IMR-90 (cell line): ENCODE results near the gene ZNF705A.
"Not testable (repeated sequence)": the region's sequence is repeated elsewhere in the genome, so short reads cannot be mapped to it uniquely, and the experiment has no call there.

Experiments
- BHLHE40 ChIP-seq: fragments of 150-350 bp; IDR thresholded peaks from 2 replicates; pipeline ENCODE4 v1.6.1; 2016; ENCODE audit warnings: mild to moderate bottlenecking, low read depth, low read length
- CEBPB ChIP-seq: IDR thresholded peaks from 2 replicates; pipeline ENCODE4 v1.6.1; 2012; ENCODE audit warnings: low read depth, low read length, improper control_type of control experiment
- FOS ChIP-seq: fragments of 150-350 bp; IDR thresholded peaks from 2 replicates; pipeline ENCODE4 v1.6.1; 2016; ENCODE audit warnings: low read depth, low read length
- POLR2A ChIP-seq: IDR thresholded peaks from 2 replicates; pipeline ENCODE4 v1.6.1; 2012; ENCODE audit warnings: mild to moderate bottlenecking, low read depth, low read length
- RAD21 ChIP-seq: IDR thresholded peaks from 2 replicates; pipeline ENCODE4 v1.6.1; 2012; ENCODE audit warnings: low read length, improper control_type of control experiment
- RCOR1 ChIP-seq: IDR thresholded peaks from 2 replicates; pipeline ENCODE4 v1.6.1; 2012; ENCODE audit warnings: mild to moderate bottlenecking, low read length, improper control_type of control experiment; ENCODE audit not compliant: insufficient replicate concordance
- RFX5 ChIP-seq: IDR thresholded peaks from 2 replicates; pipeline ENCODE4 v1.8.0; 2012; ENCODE audit warnings: low read depth, mild to moderate bottlenecking, low read length, moderate library complexity
- TF ChIP-seq, protein P1 (sequence below): fragments of 150-350 bp; IDR thresholded peaks from 2 replicates; pipeline ENCODE4 v1.6.1; 2017; ENCODE audit warnings: mild to moderate bottlenecking, antibody characterized with exemption, low read length, low read depth
- TF ChIP-seq, protein P2 (sequence below): conservative IDR thresholded peaks from 2 replicates; pipeline ENCODE4 v1.5.1; 2012; ENCODE audit warnings: mild to moderate bottlenecking, low read depth, low read length, improper control_type of control experiment

DNA sequence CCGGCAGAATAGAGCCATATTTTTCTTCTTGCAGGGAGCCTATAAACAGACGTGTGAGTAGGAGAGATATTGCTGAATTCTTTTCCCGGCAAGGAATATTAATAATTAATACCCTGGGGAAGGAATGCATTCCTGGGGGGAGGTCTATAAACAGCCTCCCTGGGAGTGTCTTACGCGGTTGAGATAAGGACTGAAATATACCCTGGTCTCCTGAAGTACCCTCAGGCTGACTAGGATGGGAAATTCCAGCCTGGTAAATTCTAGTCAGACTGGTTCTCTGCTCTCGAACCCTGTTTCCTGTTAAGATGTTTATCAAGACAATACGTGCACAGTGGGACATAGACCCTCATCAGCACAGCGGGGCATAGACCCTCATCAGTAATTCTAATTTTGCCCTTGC is 15.2 kb upstream of the ZNF705A start:
- not testable (repeated sequence) for TF ChIP-seq RCOR1, BHLHE40, RAD21, POLR2A, FOS, RFX5, CEBPB
- TF ChIP-seq, protein P1, sequence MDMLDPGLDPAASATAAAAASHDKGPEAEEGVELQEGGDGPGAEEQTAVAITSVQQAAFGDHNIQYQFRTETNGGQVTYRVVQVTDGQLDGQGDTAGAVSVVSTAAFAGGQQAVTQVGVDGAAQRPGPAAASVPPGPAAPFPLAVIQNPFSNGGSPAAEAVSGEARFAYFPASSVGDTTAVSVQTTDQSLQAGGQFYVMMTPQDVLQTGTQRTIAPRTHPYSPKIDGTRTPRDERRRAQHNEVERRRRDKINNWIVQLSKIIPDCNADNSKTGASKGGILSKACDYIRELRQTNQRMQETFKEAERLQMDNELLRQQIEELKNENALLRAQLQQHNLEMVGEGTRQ: not testable (repeated sequence)
- TF ChIP-seq, protein P2, sequence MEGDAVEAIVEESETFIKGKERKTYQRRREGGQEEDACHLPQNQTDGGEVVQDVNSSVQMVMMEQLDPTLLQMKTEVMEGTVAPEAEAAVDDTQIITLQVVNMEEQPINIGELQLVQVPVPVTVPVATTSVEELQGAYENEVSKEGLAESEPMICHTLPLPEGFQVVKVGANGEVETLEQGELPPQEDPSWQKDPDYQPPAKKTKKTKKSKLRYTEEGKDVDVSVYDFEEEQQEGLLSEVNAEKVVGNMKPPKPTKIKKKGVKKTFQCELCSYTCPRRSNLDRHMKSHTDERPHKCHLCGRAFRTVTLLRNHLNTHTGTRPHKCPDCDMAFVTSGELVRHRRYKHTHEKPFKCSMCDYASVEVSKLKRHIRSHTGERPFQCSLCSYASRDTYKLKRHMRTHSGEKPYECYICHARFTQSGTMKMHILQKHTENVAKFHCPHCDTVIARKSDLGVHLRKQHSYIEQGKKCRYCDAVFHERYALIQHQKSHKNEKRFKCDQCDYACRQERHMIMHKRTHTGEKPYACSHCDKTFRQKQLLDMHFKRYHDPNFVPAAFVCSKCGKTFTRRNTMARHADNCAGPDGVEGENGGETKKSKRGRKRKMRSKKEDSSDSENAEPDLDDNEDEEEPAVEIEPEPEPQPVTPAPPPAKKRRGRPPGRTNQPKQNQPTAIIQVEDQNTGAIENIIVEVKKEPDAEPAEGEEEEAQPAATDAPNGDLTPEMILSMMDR: not testable (repeated sequence)
